SK-N-SH treated with all-trans-retinoic acid at 6 μM for 48 hours (cell line): Measurements from ENCODE around the gene PGAP2.

Experiments
- ARNTL ChIP-seq: fragments of 450-650 bp; formaldehyde crosslinking; IDR thresholded peaks from 2 replicates; pipeline ENCODE4 v1.5.0; 2020; ENCODE audit warnings: low read depth, mild to moderate bottlenecking, moderate library complexity, borderline replicate concordance
- BACH2 ChIP-seq: fragments of 250-450 bp; sonication (Bioruptor Pico); IDR thresholded peaks from 2 replicates; pipeline ENCODE4 v1.9.0; 2021; ENCODE audit warnings: mild to moderate bottlenecking, borderline replicate concordance
- ISL1 ChIP-seq: fragments of 250-450 bp; sonication (Bioruptor Pico); IDR thresholded peaks from 2 replicates; pipeline ENCODE4 v2.1.2; 2022; ENCODE audit warnings: mild to moderate bottlenecking, moderate library complexity
- RARB ChIP-seq: fragments of 250-450 bp; sonication (Bioruptor Pico); IDR thresholded peaks from 2 replicates; pipeline ENCODE4 v1.8.0; 2021; ENCODE audit warnings: mild to moderate bottlenecking, moderate library complexity
- SNAI2 ChIP-seq: fragments of 250-450 bp; sonication (Bioruptor Pico); IDR thresholded peaks from 2 replicates; pipeline ENCODE4 v1.5.0; 2020; ENCODE audit warnings: mild to moderate bottlenecking, moderate library complexity
- TOX ChIP-seq: fragments of 250-450 bp; sonication (Bioruptor Pico); IDR thresholded peaks from 2 replicates; pipeline ENCODE4 v1.8.0; 2021; ENCODE audit warnings: mild to moderate bottlenecking, moderate library complexity, borderline replicate concordance
- TF ChIP-seq, protein P1 (sequence below): fragments of 250-450 bp; sonication (Bioruptor Pico); IDR thresholded peaks from 2 replicates; pipeline ENCODE4 v1.8.0; 2021; ENCODE audit warnings: low read depth, mild to moderate bottlenecking, moderate library complexity, borderline replicate concordance
- TF ChIP-seq, protein P2 (sequence below): fragments of 250-450 bp; sonication (Bioruptor Pico); IDR thresholded peaks from 2 replicates; pipeline ENCODE4 v1.5.1; 2021; ENCODE audit warnings: mild to moderate bottlenecking, moderate library complexity
- TF ChIP-seq, protein P3 (sequence below): fragments of 250-450 bp; sonication (Bioruptor Pico); IDR thresholded peaks from 2 replicates; pipeline ENCODE4 v1.5.1; 2020; ENCODE audit warnings: low read depth, mild to moderate bottlenecking, moderate library complexity
- TF ChIP-seq, protein P4 (sequence below): fragments of 250-450 bp; sonication (Bioruptor Pico); IDR thresholded peaks from 2 replicates; pipeline ENCODE4 v1.8.0; 2020; ENCODE audit warnings: mild to moderate bottlenecking, moderate library complexity, borderline replicate concordance

DNA sequence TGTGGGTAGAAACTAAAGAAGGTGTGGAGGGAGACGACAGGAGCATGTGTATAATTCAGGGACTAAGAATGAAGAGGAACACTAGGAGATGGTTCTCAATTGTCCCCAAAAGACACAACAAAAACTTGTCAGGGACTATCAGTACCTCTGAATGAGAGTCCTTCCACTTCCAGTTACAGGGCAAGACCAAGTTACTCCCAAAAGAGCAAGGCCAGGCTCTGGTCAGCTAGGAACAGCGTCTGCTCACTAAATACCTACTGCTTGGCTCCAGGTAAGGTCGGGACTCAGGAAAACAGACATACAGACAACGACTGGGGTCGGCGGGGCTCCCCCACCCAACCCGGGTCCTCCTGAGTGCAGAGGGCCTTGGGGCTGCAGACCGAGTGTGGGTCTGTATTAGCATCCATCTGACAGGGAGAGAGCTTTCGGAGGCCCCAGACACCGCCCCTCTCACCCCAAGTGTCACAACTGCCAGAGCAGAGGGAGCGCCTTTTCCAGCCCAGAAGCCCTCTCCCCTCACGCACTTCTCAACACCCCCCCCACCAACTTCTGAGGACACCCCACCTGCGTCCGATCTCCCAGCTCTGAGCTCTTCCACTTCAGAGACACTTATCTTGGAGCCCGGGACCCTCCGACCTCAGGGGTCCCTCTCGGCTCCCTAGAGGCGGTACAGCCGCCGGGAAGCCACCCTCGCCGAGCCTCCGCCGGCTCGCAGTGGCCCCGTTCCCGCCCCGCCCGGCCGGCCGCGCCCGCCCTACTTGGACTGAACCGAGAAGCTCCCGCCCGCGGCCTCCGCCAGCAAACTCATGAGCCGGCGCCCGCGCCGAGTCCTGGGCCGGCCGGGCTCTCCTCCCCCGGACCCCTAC, 31.9 kb downstream of the PGAP2 start:
- TF ChIP-seq, protein P1, sequence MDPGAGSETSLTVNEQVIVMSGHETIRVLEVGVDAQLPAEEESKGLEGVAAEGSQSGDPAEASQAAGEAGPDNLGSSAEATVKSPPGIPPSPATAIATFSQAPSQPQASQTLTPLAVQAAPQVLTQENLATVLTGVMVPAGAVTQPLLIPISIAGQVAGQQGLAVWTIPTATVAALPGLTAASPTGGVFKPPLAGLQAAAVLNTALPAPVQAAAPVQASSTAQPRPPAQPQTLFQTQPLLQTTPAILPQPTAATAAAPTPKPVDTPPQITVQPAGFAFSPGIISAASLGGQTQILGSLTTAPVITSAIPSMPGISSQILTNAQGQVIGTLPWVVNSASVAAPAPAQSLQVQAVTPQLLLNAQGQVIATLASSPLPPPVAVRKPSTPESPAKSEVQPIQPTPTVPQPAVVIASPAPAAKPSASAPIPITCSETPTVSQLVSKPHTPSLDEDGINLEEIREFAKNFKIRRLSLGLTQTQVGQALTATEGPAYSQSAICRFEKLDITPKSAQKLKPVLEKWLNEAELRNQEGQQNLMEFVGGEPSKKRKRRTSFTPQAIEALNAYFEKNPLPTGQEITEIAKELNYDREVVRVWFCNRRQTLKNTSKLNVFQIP (CRISPR knock-in tag): no peak
- TF ChIP-seq, protein P2, sequence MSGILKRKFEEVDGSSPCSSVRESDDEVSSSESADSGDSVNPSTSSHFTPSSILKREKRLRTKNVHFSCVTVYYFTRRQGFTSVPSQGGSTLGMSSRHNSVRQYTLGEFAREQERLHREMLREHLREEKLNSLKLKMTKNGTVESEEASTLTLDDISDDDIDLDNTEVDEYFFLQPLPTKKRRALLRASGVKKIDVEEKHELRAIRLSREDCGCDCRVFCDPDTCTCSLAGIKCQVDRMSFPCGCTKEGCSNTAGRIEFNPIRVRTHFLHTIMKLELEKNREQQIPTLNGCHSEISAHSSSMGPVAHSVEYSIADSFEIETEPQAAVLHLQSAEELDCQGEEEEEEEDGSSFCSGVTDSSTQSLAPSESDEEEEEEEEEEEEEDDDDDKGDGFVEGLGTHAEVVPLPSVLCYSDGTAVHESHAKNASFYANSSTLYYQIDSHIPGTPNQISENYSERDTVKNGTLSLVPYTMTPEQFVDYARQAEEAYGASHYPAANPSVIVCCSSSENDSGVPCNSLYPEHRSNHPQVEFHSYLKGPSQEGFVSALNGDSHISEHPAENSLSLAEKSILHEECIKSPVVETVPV (CRISPR knock-in tag): no peak
- TF ChIP-seq ISL1 (CRISPR knock-in tag) (no peak), RARB (CRISPR knock-in tag) (no peak), TOX (CRISPR knock-in tag) (no peak), SNAI2 (no peak), ARNTL (no peak), BACH2 (CRISPR knock-in tag) (no peak)
- TF ChIP-seq, protein P3, sequence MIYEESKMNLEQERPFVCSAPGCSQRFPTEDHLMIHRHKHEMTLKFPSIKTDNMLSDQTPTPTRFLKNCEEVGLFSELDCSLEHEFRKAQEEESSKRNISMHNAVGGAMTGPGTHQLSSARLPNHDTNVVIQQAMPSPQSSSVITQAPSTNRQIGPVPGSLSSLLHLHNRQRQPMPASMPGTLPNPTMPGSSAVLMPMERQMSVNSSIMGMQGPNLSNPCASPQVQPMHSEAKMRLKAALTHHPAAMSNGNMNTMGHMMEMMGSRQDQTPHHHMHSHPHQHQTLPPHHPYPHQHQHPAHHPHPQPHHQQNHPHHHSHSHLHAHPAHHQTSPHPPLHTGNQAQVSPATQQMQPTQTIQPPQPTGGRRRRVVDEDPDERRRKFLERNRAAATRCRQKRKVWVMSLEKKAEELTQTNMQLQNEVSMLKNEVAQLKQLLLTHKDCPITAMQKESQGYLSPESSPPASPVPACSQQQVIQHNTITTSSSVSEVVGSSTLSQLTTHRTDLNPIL: no peak
- TF ChIP-seq, protein P4, sequence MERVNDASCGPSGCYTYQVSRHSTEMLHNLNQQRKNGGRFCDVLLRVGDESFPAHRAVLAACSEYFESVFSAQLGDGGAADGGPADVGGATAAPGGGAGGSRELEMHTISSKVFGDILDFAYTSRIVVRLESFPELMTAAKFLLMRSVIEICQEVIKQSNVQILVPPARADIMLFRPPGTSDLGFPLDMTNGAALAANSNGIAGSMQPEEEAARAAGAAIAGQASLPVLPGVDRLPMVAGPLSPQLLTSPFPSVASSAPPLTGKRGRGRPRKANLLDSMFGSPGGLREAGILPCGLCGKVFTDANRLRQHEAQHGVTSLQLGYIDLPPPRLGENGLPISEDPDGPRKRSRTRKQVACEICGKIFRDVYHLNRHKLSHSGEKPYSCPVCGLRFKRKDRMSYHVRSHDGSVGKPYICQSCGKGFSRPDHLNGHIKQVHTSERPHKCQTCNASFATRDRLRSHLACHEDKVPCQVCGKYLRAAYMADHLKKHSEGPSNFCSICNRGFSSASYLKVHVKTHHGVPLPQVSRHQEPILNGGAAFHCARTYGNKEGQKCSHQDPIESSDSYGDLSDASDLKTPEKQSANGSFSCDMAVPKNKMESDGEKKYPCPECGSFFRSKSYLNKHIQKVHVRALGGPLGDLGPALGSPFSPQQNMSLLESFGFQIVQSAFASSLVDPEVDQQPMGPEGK (CRISPR knock-in tag): no peak
